WI38 (cell line): ENCODE measurements around the gene WDR77.
A peak's percentile ranks its signal among the peaks of the same experiment; 100 is the strongest.

Experiments
- H3K4me3 ChIP-seq: 2 replicates; pipeline ENCODE4 v1.5.1; 2011; ENCODE audit warnings: low read depth, mild to moderate bottlenecking, control low read depth, low read length
- TF ChIP-seq, protein P1 (sequence below): IDR thresholded peaks from 2 replicates; pipeline ENCODE4 v1.5.1; 2012; ENCODE audit warnings: low read depth, mild to moderate bottlenecking, control low read depth, low read length

The WDR77 gene

GRCh38 chr1:111448918-111449702, at the start of gene WDR77, which contains the start of gene ATP5PB:
Gene WDR77 (minus strand): TSS chr1:111449256. CDS start chr1:111449169, 87 bp downstream.
Gene ATP5PB (plus strand): TSS chr1:111449464. CDS start chr1:111449542, 78 bp downstream.
- TF ChIP-seq, protein P1, sequence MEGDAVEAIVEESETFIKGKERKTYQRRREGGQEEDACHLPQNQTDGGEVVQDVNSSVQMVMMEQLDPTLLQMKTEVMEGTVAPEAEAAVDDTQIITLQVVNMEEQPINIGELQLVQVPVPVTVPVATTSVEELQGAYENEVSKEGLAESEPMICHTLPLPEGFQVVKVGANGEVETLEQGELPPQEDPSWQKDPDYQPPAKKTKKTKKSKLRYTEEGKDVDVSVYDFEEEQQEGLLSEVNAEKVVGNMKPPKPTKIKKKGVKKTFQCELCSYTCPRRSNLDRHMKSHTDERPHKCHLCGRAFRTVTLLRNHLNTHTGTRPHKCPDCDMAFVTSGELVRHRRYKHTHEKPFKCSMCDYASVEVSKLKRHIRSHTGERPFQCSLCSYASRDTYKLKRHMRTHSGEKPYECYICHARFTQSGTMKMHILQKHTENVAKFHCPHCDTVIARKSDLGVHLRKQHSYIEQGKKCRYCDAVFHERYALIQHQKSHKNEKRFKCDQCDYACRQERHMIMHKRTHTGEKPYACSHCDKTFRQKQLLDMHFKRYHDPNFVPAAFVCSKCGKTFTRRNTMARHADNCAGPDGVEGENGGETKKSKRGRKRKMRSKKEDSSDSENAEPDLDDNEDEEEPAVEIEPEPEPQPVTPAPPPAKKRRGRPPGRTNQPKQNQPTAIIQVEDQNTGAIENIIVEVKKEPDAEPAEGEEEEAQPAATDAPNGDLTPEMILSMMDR, result no peak

GRCh38 chr1:111497592-111497991, 48.5 kb upstream of the WDR77 start:
- TF ChIP-seq, protein P1, result no peak
- H3K4me3 ChIP-seq, result no peak overlapping the region

More at GRCh38 chr1:111448918-111449702, at the start of gene WDR77, which contains the start of gene ATP5PB:
- H3K4me3 ChIP-seq, result peak within 1 kb of the TSS; percentile 99

DNA sequence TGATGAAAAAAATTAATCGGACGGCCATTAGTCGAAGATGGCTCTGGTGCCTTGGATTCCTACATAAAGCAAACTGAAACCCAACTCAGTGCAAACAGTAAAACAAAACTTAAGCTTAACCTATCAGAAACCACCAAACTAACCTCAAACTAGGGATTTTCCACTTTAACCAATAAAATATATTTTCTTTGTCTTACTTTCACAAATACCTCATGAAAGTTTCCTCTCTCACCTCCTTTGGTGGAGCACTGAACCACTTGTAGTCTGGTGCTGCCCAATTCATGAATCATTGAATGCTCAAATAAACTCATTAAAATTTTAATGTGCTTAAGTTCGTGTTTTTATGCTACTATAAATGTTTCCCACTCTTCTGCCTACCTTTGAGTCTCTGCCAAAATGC, 47.3 kb upstream of the WDR77 start:
- no peak overlapping the region for H3K4me3 ChIP-seq
- TF ChIP-seq, protein P1, result no peak

GRCh38 chr1:111491070-111491469, 42.0 kb upstream of the WDR77 start:
- H3K4me3 ChIP-seq, result no peak overlapping the region

DNA sequence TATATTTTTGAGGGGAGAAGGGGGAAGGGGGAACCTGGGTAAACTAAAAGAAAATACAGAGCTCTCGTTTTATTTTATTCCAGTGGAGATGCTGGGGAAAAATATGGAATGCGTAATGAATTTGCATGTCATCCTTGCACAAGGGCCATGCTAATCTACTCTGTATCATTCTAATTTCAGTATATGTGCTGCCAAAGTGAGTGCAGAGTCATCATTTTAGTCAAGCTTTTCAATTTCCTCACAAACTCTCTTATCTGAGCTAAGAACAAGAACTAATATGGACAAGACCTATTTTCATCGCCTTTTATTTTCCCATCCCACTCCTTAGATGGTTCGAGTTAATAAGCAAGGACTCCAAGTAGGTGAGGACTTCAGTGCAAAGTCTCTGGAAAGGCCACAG, 41.2 kb upstream of the WDR77 start:
- TF ChIP-seq, protein P1, result no peak
- no peak overlapping the region for H3K4me3 ChIP-seq

More at GRCh38 chr1:111491070-111491469, 42.0 kb upstream of the WDR77 start:
- TF ChIP-seq, protein P1, result no peak

- H3K4me3 ChIP-seq, result no peak overlapping the region
- TF ChIP-seq, protein P1, result no peak
Observed at GRCh38 chr1:111489604-111490003, 40.5 kb upstream of the WDR77 start.

- TF ChIP-seq, protein P1, result no peak
- no peak overlapping the region for H3K4me3 ChIP-seq
Observed at GRCh38 chr1:111488669-111489068, 39.6 kb upstream of the WDR77 start.
